ENCODE measurements around the gene C1QBP.
"Not testable (repeated sequence)": the region's sequence is repeated elsewhere in the genome, so short reads cannot be mapped to it uniquely, and the experiment has no call there.

The C1QBP gene, protein sequence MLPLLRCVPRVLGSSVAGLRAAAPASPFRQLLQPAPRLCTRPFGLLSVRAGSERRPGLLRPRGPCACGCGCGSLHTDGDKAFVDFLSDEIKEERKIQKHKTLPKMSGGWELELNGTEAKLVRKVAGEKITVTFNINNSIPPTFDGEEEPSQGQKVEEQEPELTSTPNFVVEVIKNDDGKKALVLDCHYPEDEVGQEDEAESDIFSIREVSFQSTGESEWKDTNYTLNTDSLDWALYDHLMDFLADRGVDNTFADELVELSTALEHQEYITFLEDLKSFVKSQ

DNA sequence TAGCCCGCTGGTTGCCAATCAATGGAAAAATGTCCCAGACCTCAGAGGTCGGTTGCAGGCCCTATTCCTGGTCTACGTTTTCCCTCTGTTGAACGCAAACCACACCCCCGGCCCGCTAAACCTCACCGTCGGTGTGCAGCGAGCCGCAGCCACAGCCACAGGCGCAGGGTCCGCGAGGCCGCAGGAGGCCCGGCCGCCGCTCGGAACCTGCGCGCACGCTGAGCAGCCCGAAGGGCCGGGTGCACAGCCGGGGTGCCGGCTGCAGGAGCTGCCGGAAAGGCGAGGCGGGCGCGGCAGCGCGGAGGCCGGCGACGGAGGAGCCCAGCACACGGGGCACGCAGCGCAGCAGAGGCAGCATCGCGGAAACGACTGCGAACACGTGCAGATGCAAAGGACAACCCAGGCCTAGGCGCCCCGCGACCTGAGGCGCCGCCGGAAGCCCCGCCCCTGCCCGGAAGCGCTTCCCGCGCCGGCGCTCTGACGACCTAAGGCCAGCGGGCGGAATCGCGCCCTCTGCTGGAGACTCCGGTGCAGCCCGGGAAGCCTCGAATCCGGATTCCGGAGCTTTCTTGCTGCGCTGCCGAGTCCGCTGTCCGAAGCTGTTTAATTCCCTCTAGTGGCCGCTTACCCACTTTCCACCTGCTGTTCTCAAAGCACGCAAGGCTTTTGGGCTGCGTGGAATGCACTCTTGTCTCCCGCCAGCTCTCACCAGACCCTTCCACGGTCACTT is at the start of gene C1QBP:
C1QBP (minus strand) TSS at position 440 of the 730 bp plus-strand sequence; CDS start at position 358, 82 bp downstream.
- DNase-seq = peak; percentile 98

DNA sequence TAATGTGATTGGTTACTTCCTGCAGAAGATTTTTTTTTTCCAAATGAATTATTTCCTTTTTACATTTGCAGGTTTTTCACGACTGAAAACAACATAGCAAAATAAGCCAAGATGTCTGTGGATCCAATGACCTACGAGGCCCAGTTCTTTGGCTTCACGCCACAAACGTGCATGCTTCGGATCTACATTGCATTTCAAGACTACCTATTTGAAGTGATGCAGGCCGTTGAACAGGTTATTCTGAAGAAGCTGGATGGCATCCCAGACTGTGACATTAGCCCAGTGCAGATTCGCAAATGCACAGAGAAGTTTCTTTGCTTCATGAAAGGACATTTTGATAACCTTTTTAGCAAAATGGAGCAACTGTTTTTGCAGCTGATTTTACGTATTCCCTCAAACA is 49.8 kb upstream of the C1QBP start:
- no peak for DNase-seq

DNA sequence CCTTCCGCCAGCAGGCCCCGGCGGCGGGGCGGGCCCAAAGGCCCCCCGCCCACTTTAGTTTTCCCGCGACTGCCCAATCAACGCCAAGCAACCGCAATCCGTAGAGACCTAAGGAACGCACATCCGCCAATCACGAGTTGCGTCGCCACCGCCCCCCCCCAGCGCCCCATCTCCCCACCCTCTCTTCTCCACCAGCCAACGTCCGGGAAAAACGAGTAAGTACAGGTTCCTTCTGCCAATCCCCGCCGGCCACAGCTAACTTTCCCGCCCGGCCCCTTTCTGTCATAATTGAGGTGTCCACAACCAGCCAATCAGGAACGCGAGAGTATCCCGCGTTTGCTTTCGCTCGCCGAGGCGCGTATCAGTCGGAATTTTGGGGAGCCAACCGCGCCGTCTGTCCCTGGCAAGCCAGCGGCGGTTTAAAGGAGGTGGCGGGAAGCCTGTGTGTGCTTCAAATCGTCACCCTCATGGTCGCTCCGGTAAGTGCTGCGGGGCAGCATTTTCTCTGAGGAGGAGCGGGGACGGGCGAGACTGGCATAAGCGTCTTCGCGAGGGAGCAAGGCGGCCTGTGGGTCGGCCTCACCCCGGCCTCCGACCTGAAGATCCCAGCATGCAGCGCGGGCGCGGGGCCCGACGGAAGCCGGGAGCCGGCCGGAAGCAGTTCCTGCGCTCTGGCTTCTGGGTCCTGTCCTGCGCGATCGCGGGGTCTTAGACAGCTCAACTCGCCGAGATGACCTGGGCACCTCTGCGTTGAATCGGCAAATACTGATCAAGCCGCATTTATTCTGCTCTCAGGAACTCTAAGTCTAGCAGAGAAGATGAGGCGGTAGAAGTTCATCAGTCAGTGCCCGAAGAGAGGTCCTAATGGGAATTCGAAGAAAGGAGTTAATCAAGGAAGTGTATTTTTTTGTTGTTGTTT is 47.5 kb upstream of the C1QBP start, which contains the start of gene MIS12:
MIS12 (plus strand) TSS at position 361 of the 919 bp plus-strand sequence. CDS start 2,297 bp downstream, outside the sequence.
- peak; percentile 94 for DNase-seq

DNA sequence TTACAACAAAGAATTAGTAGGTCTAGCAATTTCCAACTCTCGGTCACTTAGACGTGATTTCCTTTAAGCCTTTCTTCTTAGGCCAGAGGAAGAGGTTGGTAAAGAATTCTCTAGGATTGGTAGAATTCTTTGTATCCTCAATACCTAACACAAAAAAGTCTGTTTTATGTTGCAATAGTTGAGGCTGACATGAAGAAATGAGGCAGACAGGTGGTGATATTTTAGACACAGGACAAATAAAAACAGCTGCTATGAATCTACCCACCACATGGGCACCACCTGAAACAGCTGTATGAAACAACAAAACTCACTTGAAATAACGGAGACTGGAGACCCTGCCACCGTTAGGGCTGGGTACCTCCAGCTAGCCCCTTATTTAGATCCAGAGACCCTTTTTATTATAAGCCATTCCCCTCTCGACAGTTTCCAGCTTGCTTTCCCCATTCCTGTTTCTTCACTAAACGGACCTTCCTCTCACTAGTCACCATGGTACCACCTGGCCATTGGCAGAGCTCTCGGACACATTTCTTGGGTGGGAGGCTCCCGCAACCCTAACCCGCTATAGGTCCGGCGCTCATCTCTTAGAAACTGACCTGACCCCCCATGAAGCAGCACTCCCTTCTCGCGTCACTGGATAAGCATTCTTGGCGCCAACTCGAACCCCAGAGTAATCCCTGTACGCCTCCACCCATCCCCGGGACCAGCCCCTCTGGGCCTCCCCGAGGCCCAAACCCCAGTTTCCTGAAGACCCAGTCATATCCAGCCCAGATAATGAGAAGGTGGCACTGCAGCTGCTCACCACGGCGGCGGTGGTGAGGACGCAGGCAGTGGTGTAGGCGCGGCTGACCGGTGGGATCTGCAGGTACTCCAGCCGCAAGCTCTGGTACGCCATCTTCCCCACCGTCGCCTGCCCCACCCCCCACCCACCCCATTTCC is 46.6 kb upstream of the C1QBP start, which contains the start of gene DERL2:
DERL2 (minus strand) TSS at position 909 of the 936 bp plus-strand sequence; CDS start at position 892, 17 bp downstream.
- no peak for DNase-seq

DNA sequence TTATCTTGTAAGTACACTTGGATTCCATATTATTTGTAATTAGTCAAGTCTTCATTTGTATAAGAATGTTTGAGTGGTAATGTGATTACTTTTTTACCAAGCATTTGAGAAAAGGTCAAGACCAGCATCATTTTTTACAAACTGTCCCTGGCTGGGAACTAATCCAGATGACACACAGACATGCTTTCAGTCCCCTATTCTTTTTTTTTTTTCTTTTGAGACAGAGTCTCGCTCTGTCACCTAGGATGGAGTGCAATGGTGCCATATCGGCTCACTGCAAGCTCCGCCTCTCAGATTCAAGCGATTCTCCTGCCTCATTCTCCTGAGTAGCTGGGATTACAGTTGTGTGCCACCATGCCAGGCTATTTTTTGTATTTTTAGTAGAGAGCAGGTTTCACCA is 42.5 kb upstream of the C1QBP start:
- no peak for DNase-seq

DNA sequence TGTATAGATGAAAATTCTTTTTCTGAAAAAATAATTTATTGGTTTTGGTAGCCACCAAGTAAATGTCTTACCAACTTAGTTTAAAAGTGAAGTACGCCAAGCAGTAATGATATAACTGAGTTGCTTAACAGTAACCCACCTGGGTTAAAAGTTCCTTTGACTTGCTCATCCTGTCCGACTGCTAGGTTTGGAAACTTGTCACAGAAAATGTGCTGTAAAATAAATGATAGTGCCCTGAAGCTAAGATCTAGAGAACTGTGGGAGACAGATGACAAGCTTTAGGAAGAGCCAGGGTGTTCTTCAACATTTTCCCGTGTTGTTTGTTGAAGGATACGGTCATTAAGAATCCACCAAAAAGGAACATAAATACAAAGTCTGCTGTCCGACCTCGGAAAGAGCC is 42.0 kb upstream of the C1QBP start:
- DNase-seq = no peak

DNA sequence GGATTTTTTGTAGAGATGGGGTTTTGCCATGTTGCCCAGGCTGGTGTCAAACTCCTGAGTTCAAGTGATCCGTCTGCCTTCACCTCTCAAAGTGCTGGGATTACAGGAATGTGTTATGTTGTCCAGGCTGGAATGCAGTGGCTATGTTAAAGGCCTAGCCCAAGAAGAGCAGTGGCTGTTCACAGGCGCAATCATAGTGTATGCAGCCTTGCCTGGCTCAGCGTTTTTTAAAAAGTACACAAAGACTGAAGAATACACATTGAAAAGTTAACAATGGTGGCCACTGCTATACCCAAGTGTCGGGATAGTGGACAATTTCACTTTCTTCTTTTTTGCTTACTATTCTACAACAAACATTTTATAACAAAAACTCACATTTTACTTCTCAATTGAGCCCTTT is 40.0 kb upstream of the C1QBP start:
- DNase-seq = no peak

DNA sequence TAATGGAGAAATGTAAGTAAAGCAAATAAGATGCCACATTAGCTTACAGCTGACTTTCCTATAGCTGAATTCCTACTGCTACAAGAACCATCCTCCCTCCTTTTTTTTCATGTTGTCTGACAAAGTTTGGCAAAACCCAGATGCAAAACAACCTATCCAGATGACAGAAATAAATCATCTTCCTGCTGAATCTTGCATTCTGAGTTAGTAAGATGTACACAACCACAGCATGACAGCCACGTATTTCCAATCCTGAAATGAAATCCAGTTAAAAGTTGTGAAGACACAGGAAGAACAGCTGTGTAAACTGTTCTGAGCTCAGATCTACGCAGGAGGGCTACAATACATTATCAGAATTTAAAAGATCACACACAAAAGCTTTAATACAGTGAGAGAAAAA is 35.0 kb upstream of the C1QBP start:
- no peak for DNase-seq

DNA sequence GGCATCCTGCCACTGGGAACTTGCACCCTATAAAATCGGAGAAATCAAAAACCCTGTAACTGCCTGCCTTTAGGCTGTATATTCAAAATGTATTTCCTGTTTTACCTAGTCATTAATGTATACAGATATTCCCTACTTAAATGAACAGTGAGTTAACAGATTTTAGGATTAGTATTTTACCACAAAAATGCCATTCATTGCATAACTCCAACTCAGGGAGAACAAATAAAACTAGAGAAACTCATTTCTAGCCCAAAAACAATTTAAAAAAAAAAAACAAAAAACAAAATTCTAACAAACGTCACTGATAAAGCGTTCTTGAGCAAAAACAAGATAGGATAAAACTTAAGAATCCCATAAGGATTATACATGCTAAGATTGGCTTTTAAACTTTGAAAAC is 33.6 kb upstream of the C1QBP start:
- DNase-seq = no peak

DNA sequence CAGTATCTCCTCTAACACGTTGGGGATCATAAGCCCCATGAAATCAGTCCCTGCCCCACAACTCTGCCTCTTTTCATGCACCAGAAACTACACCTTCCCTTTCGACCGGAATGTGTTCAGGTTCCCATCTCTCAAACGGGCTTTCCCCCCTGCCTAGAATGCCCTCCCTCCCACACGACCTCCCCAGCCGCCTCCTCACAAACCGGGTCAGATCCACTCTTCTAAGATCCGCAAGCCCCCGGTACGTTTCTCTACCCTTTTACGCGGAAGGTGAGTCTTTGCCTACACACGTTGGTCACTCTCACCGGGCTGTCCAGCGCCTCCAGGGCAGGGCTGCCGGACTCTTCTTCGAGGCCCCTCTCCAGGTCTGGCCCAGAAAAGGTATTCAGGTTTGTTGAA is 29.1 kb upstream of the C1QBP start:
- DNase-seq = no peak

DNA sequence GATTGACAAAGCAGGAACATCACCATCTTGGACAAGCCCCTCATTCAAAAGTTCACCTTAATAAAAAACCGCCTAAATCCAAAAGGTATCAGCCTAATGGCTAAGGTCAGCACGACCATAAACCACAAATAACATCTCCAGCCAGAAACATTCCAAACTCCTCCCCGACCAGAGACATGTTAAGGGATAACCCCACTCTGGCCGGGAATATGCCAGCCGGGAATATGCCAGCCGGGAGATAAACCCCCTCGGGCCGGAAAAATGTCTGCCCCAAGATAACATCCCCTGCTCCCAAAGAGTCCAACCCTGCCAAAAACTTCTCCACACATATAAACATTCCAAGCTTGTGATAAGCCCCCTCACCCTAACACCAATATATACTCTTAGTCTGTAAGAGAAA is 28.5 kb upstream of the C1QBP start:
- no peak for DNase-seq

DNA sequence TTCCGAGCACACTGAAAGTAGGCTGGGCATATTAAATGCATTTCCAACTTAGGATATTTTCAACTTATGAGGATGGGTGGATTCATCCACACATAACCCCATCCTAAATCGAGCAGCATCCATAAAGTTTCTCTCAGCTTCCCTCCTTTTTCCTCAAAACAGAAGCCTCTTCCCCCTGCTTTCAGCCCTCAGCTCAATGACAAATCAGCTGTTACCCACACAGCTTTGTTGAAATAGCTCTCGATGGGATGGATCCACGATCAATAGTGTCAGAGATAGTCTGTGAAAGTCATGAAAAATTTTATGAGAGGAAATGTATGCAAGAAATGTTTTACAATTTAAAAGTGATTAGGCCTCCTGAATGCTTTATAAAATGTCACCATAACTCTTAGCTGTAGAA is 27.3 kb upstream of the C1QBP start:
- DNase-seq = no peak

DNA sequence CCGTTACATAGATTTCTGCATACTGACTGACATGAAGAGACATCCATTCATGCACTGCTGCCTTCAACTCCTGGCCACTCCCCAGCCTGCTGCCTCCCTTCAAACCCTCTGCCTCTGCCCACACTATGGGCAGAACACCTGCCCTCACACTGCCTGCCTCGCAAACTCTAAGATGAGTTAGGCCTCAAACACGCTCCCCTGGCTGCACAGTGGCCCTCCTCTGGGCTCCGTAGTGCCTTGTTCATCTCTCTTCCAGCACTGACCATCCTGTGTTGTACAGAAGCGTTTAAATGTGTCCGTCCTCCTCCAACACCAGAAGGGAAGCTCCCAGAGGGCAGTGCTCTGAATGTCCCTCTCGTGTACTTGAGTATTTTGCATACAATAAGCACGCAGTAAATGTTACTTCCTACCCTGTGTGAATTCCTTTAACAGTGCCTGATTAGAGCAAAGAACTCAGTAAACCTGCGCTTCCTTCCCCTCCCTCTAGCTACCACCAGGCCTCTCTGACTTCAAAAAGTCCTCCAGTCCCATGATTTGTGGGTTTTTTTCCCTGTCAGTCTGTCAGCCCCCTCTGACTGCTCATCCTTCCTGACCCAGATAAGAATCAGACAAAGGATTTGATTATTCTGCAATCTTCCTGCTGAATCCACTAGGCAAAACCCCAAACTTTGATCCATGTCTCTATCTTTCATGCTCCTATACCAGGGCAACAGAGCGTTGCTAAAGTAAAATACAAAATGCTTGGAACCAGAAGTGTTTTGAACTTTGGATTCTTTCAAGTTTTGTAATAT is 26.0 kb upstream of the C1QBP start:
- no peak for DNase-seq

DNA sequence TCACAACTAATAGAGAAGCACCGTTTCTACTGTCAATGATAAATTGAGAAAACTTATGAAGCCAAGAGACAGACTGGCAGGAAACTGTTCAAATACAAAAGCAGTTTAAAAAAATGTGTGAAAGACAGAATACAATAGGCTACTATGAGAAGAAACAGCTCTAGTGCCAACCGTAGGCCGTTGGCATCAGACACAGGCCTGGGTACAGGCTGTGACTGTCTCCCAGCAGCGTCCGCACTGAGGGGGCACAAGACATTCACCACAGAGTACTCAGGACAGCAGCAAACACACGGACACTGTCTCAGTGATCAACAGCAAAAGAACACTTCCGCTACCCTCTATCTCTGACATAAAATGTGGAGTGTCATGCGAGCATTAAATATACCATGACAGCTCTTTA is 7.8 kb upstream of the C1QBP start:
- no peak for DNase-seq

DNA sequence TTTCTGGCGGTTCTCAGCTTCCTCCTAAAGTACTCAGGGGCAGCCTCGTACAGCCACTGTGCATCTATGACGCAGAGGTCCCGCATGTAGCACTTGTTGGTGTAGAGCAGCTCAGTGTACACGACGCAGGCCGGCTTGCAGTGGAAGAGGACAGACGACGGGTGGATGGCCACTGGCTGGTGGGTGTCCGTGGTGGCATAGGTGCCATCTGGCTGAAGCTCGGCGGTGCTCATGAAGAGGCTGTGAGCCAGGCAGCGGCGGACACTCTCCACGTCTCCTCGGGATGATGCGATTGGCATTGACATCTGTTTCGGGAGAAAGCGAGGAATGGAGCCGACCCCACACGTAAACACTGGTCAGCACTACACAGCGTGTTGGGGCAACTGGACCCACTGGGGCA is 5.3 kb upstream of the C1QBP start:
- no peak for DNase-seq

DNA sequence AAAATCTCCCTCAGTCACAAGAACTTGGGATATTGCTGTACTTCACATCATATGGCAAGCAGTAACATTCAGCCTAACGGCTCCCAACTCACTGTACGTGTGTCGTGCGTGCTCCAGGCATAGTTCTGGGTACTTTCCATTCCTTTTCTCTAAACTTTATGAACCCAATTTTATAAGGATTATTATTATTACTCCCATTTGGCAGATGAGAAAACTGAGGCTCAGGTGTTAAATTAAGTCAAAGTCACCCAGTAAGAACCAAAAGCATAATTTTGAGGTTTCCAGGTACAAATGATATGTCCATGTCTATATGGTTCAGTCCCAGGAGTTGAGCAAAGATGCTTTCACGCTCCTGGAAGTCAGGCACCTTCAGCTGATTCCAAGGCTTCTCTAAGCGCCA is 4.8 kb upstream of the C1QBP start:
- no peak for DNase-seq

DNA sequence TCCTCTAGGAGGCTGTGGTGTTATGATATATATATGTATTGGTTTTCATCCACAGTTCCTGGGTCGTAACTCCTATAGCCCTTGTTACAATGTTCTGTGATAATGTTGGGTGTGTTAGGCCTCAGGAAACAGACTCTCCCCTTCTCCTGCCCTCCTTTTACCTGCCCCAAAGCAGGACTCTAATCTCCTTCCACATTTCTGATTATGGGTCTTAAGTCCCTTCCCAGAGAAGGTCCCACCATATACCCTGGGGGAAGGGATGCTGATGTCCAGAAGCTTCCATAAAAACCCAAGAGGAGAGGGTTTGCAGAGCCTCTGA is 450 bp upstream of the C1QBP start:
- no peak for DNase-seq

DNA sequence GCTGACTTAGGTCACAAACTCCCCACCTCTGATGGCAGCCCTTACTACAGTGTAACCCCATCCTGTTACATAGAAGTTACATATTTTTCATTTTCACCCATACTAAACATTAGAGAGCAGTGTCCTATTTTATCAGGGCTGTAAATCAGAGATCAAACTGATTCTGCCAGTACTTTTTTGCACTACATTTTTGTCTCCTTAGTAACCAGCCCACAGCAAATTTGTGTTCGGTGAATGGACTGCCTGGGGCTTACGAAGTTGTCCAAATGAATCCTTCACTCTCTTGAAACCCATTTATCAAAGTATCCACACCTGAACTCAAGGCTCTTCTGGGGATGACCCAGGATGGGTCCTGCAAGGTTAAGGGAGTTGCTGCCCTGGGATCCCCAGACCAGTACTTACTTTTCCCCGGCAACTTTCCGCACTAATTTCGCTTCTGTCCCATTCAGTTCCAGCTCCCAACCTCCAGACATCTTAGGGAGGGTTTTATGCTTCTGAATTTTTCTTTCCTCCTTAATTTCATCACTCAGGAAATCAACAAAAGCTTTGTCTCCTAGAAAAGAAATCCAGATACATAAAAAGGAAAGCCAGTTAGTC is 1.1 kb downstream of the C1QBP start:
- no peak for DNase-seq

DNA sequence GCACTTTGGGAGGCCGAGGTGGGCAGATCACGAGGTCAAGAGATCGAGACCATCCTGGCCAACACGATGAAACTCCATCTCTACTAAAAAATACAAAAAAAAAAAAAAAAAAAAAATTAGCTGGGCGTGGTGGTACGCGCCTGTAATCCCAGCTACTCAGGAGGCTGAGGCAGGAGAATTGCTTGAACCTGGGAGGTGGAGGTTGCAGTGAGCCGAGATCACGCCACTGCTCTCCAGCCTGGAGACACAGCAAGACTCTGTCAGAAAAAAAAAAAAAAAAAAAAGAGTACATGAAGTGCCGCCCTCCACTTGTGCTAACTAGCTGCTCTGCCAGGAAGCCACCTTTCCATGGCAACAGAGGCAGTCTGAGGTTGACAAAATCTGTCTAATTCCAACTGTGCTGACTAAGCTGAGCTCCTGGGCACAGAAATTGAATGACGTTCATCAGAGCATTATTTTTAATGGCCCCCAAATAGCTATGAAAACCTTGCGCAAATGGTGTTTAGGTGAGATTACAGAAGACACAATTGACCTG is 3.1 kb downstream of the C1QBP start:
- DNase-seq = not testable (repeated sequence)

DNA sequence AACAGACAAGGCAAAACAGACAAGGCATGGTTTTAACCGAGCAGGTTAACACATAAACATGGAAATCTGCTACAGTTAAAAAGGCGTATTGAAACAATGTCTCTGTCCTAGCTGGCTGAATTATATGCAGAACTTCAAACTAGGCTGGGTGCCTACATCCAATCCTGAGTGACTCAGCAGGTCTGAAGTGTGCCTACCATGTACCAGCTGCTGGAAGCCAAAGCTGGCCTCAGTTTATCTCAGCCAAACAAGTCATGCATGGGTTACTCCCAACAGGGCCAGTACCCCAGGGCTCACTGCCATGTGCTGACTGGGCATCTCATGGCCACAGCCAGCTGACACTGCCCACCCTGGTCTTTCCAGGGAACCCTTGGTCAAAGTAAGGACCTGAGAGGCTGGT is 4.0 kb downstream of the C1QBP start:
- no peak for DNase-seq
